ENCODE data around the gene MCM8.

MCM8 gene

DNA sequence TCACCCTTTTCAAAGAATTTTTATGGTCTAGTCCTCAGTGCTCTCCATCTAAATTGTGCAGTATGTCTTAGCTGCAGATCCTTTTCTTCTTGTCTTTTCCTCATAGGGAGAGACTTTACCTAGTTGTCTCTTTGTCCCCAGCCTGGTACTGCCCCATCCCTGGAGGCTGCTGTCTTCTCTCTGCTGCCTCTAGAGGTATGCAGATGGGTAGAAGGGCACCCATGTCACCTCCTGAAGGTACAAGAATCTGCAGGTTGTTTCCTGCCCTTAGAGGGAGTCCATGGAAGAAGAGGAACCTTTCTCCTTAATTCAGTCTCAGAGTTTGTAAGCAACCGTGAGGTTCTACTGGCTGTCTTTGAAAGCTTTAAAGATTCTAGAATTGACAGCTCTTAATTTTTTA, 39.1 kb downstream of the MCM8 start:
- FAIRE-seq (no peak), DNase-seq (ENCODE audit: insufficient read length, low spot score) (no peak)
- TF ChIP-seq PAX5 (IDR thresholded peaks at IDR 0.05; ENCODE audit: insufficient read depth, low read length, severe bottlenecking) (no peak), POU2F2 (IDR thresholded peaks at IDR 0.05; ENCODE audit: low read depth, low read length) (no peak), SPI1 (IDR thresholded peaks at IDR 0.05; ENCODE audit: low read depth, low read length) (no peak), TAF1 (IDR thresholded peaks at IDR 0.05; ENCODE audit: low read depth, low read length) (no peak), POLR2A (IDR thresholded peaks at IDR 0.05; ENCODE audit: low read depth, low read length) (no peak), POLR2AphosphoS5 (IDR thresholded peaks at IDR 0.05; ENCODE audit: low read depth, low read length) (no peak)

DNA sequence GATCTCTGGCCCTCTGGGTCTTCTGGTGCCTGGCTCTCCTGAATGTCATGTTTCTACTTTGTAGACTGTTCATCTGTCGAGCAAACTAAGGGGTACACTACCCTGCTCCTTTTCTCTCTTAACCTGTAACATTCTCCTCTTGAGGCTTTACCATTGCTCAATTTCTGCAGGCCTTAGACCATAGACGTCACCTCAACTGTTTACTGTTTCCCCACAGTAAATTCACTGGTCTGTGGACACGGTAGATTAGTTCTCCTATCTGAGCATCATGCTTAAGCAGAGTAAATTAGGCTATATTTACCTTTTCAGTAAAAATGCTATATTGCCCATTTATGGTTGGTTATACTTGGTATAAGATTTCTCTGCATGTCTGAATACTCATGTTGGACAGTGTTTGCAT, 40.5 kb downstream of the MCM8 start:
- DNase-seq (ENCODE audit: insufficient read length, low spot score): no peak
- FAIRE-seq: peak; percentile 23
- no peak for TF ChIP-seq POU2F2 (IDR thresholded peaks at IDR 0.05; ENCODE audit: low read depth, low read length)
- no peak for TF ChIP-seq PAX5 (IDR thresholded peaks at IDR 0.05; ENCODE audit: insufficient read depth, low read length, severe bottlenecking)
- TF ChIP-seq POLR2AphosphoS5 (IDR thresholded peaks at IDR 0.05; ENCODE audit: low read depth, low read length): no peak
- TF ChIP-seq POLR2A (IDR thresholded peaks at IDR 0.05; ENCODE audit: low read depth, low read length): no peak
- TF ChIP-seq TAF1 (IDR thresholded peaks at IDR 0.05; ENCODE audit: low read depth, low read length): no peak
- TF ChIP-seq SPI1 (IDR thresholded peaks at IDR 0.05; ENCODE audit: low read depth, low read length): no peak

DNA sequence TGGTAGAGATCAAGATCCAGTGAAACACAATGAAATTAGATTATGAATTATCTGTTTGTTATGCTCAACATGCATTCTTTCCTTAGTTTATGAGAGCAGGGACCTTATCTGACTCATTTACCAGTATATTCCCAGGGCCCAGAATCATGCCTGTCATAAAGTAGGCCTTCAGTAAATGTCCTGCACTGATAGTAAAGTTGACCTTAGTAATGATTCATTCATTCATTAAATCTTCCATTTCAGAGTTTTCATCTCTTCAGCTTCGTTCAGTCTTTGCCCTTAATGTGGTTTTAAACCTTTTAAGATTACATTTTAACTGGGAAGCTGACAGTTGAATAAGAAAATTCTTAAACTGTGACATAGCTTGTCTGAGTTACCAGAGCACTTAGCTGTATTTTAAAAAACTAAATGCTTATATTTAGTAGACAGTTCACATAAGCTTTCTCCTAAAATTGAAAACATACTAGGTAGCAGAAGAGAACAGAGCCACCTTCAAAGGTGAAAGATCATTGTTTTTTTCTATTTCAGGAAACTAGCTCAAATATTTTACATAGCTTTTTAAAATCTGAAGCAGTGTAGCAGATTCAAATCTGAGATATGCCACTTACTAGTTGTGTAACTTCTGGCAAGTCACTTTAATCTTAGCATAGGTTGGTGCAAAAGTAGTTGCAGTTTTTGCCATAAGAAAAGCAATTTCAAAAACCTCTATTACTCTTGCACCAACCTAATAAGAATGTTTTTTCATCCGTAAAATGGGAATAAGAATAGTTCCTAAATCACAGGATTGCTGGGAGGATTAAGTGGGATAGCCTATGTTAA, 41.4 kb downstream of the MCM8 start:
- no peak for FAIRE-seq
- no peak for DNase-seq (ENCODE audit: insufficient read length, low spot score)
- TF ChIP-seq TAF1 (IDR thresholded peaks at IDR 0.05; ENCODE audit: low read depth, low read length): no peak
- no peak for TF ChIP-seq POLR2A (IDR thresholded peaks at IDR 0.05; ENCODE audit: low read depth, low read length)
- TF ChIP-seq POU2F2 (IDR thresholded peaks at IDR 0.05; ENCODE audit: low read depth, low read length): no peak
- TF ChIP-seq SPI1 (IDR thresholded peaks at IDR 0.05; ENCODE audit: low read depth, low read length): no peak
- no peak for TF ChIP-seq POLR2AphosphoS5 (IDR thresholded peaks at IDR 0.05; ENCODE audit: low read depth, low read length)
- TF ChIP-seq PAX5 (IDR thresholded peaks at IDR 0.05; ENCODE audit: insufficient read depth, low read length, severe bottlenecking): no peak

DNA sequence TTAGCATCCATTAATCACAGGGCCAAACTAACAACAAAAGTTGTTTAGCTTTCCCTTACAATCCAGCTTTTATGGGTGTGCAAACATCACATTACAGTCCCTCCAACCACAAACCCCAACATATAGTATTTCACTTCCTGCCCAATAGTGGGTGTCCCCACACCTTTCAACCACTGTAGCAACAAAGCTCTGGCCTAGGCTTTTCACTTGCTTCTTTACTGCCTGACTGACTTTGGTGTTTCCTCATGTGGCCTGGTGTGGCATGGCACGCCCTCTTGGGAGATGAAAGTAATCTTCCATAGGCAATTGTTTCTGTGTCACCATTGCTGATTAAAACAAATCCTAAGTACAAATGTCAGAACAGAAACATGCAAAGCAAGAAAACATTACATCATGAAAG, 46.3 kb downstream of the MCM8 start:
- TF ChIP-seq POLR2A (IDR thresholded peaks at IDR 0.05; ENCODE audit: low read depth, low read length) (no peak), SPI1 (IDR thresholded peaks at IDR 0.05; ENCODE audit: low read depth, low read length) (peak; percentile 81)
- peak; percentile 94 for FAIRE-seq
- DNase-seq (ENCODE audit: insufficient read length, low spot score): peak; percentile 27

DNA sequence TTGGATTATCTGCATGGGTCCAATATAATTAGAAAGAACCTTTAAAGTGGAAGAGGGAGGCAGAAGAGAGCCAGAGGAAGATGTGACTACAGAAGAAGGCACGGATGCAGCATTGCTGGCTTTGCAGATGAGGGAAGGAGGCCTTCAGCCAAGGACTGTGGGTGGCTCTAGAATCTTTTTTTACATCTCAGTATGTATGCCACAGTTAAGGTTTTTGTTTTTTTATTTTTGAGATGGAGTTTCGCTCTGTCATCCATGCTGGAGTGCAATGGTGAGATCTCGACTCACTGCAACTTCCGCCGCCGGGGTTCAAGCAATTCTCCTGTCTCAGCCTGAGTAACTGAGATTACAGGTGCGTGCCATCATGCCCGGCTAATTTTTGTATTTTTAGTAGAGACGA, 49.3 kb downstream of the MCM8 start:
- FAIRE-seq: no peak
- TF ChIP-seq PAX5 (IDR thresholded peaks at IDR 0.05; ENCODE audit: insufficient read depth, low read length, severe bottlenecking) (no peak), POU2F2 (IDR thresholded peaks at IDR 0.05; ENCODE audit: low read depth, low read length) (no peak), SPI1 (IDR thresholded peaks at IDR 0.05; ENCODE audit: low read depth, low read length) (no peak), TAF1 (IDR thresholded peaks at IDR 0.05; ENCODE audit: low read depth, low read length) (no peak), POLR2AphosphoS5 (IDR thresholded peaks at IDR 0.05; ENCODE audit: low read depth, low read length) (no peak), POLR2A (IDR thresholded peaks at IDR 0.05; ENCODE audit: low read depth, low read length) (no peak)
- DNase-seq (ENCODE audit: insufficient read length, low spot score): no peak

DNA sequence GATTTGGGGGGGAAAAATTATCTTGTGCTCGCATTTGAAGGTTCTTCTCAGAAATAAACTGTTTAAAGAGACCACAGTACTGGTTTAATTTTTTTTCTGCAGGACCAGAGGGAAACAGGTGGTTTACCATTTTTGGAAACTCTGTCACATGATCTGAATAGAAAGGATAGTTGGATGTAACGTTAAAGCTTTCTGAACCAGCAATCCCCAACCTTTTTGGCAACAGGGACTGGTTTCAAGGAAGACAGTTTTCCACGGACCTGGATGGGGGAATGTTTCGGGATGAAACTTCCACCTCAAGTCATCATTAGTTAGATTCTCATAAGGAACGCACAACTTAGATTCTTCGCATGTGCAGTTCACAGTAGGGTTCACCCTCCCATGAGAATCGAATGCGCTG, 50.4 kb downstream of the MCM8 start:
- FAIRE-seq (no peak), DNase-seq (ENCODE audit: insufficient read length, low spot score) (no peak)
- TF ChIP-seq PAX5 (IDR thresholded peaks at IDR 0.05; ENCODE audit: insufficient read depth, low read length, severe bottlenecking): no peak
- TF ChIP-seq TAF1 (IDR thresholded peaks at IDR 0.05; ENCODE audit: low read depth, low read length): no peak
- TF ChIP-seq POLR2AphosphoS5 (IDR thresholded peaks at IDR 0.05; ENCODE audit: low read depth, low read length): no peak
- no peak for TF ChIP-seq POU2F2 (IDR thresholded peaks at IDR 0.05; ENCODE audit: low read depth, low read length)
- no peak for TF ChIP-seq SPI1 (IDR thresholded peaks at IDR 0.05; ENCODE audit: low read depth, low read length)
- no peak for TF ChIP-seq POLR2A (IDR thresholded peaks at IDR 0.05; ENCODE audit: low read depth, low read length)

DNA sequence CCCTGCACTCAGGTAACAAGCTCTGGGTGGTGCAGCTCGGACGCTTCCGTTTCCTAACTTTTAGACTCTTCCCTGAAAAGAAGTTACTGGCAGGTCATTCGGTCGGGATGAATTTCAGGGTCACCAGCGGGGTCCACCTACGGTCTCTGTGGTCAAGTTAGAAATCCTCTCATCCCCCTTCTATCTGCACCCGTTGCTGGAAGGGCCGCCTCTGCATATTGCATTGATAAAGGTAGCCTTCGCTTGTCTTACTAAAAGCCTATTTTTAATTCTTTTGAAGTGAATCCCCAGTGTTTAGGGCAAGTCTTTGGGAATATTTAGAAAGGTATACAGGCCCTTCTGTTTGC, 56.1 kb downstream of the MCM8 start:
- FAIRE-seq: no peak
- TF ChIP-seq SPI1 (IDR thresholded peaks at IDR 0.05; ENCODE audit: low read depth, low read length) (no peak), PAX5 (IDR thresholded peaks at IDR 0.05; ENCODE audit: insufficient read depth, low read length, severe bottlenecking) (no peak), POU2F2 (IDR thresholded peaks at IDR 0.05; ENCODE audit: low read depth, low read length) (no peak), TAF1 (IDR thresholded peaks at IDR 0.05; ENCODE audit: low read depth, low read length) (no peak), POLR2A (IDR thresholded peaks at IDR 0.05; ENCODE audit: low read depth, low read length) (no peak), POLR2AphosphoS5 (IDR thresholded peaks at IDR 0.05; ENCODE audit: low read depth, low read length) (no peak)
- DNase-seq (ENCODE audit: insufficient read length, low spot score): no peak

DNA sequence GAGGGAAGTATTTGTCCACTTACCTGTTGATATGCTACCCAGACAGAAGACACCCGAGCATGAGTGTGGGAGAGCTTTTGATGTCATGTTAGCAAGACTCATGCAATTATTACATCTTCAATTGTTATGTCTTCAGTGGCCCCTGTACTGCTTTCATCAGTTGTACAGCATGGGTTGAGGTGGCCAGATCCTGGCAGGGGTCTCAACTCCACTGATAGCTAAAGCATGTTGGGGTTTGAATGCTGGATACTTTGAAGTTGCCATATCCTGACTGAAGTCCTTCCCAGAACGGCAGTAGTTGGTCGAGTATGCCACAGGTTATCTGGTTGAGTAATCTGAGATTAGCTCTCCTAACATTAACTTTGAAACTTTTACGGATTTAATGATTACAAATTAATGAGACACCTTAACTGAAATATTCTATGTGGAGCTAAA, 56.7 kb downstream of the MCM8 start:
- DNase-seq (ENCODE audit: insufficient read length, low spot score): no peak
- no peak for TF ChIP-seq PAX5 (IDR thresholded peaks at IDR 0.05; ENCODE audit: insufficient read depth, low read length, severe bottlenecking)
- TF ChIP-seq TAF1 (IDR thresholded peaks at IDR 0.05; ENCODE audit: low read depth, low read length): no peak
- no peak for FAIRE-seq

DNA sequence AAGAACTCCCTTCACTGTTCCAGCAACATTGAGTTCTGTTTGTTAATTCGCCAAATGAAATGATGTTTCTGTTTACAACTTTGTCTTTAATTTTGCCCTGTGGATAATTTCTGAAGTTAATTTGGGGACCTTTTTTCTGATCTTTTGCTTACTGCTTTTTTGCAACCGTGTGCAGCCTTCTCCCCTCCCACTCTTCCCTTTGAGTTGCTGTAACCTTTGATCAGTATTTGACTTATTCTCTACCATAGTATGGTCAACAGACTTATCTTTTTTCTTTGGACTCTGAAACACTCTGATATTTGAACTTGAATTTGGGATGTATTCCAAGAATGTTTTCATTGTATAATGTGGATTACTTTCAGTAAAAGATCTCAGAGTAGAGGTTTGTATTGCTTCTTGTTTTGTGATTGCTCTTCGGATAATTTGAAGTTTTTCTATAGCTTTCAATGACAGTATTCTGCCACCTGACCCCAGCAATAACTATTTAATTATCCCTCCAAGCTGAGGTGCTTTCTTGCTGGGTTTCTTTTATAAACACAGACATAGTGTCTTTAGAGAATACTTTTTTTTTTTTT, 57.2 kb downstream of the MCM8 start:
- DNase-seq (ENCODE audit: insufficient read length, low spot score): no peak
- peak; percentile 59 for FAIRE-seq
- TF ChIP-seq POLR2A (IDR thresholded peaks at IDR 0.05; ENCODE audit: low read depth, low read length): no peak
- TF ChIP-seq TAF1 (IDR thresholded peaks at IDR 0.05; ENCODE audit: low read depth, low read length): no peak
- no peak for TF ChIP-seq SPI1 (IDR thresholded peaks at IDR 0.05; ENCODE audit: low read depth, low read length)
- no peak for TF ChIP-seq PAX5 (IDR thresholded peaks at IDR 0.05; ENCODE audit: insufficient read depth, low read length, severe bottlenecking)
- no peak for TF ChIP-seq POU2F2 (IDR thresholded peaks at IDR 0.05; ENCODE audit: low read depth, low read length)
- TF ChIP-seq POLR2AphosphoS5 (IDR thresholded peaks at IDR 0.05; ENCODE audit: low read depth, low read length): no peak

DNA sequence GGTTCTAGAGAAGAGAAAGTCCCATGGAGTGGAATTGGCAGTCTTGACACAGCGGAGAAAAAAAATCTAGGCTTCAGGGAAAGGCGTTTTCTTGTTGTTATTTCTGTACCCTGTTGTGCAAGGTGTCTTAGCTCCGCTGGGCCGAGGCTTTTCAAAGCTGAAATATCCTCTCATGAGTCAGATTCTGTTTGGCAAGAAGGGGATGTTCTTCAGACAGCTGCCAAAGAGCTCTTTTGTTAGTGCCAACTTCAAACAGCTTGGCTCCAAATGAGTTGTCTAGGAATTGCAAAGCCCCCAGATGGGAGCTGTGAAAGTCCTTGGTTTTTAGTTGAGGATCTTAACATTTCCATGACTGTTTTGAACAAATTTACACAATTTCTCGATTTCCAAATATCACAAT, 57.8 kb downstream of the MCM8 start:
- DNase-seq (ENCODE audit: insufficient read length, low spot score) (no peak), FAIRE-seq (no peak)
- no peak for TF ChIP-seq POU2F2 (IDR thresholded peaks at IDR 0.05; ENCODE audit: low read depth, low read length)
